HG03135 (cell line): Measurements from ENCODE around the gene APBA2.
"Not testable (repeated sequence)": the region's sequence is repeated elsewhere in the genome, so short reads cannot be mapped to it uniquely, and the experiment has no call there.

Source experiments
- ATAC-seq: cut with Tn5 transposase; IDR thresholded peaks from one replicate; pipeline ENCODE4 v1.9.1; 2021; ENCODE audit warnings: mild to moderate bottlenecking, moderate library complexity; ENCODE audit not compliant: unreplicated experiment

APBA2 gene

DNA sequence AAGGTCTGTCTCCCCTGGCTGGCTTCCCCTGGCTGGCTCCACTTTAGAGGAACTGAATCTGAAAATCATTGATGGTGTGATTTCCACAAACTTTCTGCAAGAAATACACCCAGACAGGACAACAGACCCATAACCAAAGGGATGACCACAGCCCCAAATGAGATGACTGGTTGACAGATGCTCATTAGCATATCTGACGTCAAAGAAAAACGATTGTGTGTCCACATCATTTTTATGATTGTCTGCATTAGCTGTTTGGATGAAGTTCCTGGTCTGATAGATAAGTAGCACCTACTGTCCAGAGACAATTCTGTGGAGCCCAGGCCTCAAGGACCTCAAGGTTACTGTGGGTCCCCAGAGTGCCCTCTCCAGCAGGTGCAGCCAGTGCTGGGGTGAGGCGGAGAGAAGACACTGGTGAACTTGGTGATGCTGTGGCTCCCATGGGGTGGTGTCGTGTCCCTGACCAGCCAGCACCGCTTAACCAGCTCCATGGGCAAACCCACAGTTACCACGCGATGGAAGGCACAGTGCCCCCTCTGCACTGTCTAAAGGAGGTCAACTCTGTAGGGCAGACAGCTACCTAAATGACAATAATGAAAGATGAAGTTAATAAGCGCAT is 256.5 kb downstream of the APBA2 start:
- ATAC-seq, result no peak

DNA sequence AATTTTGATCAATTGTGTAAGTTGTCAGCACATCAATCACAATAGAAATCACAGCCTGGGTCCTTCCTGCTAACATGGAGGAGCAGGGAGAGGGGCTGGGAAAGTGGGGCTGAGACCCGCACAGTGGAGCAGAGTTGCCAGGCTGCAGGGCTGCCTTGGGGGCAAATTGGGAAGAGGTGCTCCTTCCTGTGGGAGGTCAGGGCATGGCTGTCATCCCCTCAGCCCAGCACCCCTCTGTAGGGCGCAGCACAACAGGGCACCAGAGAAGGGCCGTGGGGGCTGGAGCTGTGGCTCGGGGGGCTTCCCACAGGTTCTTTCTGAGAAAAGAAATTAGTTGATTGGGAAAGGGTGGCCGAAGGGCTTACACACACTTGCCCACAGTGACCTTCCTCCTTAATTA is 257.5 kb downstream of the APBA2 start:
- ATAC-seq, result no peak

DNA sequence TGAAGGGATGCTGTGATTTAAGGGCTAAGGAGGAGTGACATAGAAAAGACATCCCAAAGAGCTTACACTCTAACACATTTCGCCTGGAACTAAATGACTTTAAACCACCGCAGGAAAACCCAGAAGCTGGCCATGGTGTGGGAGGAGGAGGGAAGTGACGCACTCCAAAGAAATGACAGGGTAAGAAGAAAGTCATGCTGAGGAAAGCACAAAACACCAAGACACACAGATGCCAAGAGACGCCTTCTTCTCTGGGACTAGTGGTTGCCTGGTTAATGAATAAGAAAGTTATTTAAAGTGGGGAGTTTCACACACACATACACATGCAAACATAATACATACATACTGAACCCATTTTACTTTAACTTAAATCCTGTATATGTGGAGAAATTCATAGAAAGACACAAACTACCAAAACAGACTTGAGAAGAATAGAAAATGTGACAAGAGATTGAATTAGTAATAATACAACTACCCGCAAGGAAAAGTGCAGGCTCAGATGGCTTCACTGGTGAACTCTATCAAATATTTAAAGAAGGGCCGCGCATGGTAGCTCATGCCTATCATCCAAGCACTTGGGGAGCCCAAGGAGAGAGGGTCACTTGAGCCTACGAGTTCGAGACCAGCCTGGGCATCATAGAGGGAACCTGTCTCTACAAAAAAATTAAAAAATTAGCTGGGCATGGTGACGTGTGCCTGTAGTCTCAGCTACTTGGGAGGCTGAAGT is 258.3 kb downstream of the APBA2 start:
- no peak for ATAC-seq

DNA sequence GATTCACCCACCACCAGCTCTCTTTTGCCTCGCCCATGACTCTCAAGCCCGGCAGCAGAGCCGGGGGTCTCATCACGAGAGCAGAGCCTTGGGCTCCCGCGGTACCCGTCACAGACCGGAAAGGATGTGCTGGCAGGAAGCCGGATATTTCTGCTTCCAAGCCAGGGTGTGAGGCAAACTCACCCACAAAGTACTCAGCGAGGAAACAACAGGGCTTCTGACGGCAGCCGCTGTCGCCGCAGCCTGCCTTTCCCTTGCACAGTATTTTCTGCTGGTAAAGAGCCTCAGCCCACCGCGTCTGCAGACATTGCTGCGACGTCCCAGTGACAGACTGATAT is 263.9 kb downstream of the APBA2 start:
- ATAC-seq, result no peak

DNA sequence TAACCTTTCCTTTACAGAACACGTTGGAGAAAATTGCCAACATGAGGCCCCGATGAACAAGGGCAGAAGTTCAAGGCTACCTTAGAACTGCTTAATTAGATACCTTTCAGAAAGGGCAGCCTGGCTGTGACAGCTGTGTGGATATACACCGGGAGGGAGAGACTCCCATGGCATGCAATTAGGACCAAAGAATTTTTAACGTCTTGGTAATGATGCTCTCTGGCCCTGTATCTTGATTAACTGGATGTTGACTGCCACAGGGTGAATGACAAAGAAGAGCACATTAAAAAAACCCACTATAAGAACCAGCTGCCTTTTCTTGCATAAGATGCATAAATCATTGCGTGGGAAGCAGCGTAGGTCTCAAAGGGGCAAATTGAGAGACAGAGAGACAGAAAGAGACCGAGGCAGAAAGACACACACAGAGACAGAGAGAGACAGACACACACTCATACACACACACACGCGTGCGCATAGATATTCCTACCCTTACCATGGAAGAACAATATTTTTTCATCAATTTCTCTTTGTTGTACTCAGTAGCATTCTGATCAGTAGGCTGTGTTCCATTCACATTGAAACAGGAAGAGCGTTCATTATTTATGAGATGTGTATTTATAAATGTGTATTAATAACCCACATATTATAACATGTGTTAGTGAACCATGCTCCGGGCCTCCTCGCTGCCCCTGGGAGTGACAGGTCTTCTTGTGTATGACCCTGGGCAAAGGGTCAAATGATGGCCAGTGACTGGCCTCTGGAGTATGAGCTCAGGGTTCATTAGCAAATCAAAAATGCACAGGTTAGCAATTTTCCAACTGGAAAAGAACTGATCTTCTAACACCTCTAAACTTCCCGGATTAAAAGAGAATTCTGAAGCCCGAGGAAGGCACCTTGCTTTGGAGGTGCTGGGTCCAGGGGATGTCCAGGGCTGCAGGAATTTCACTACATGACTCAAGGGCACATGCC is 265.0 kb downstream of the APBA2 start:
- ATAC-seq, result no peak

DNA sequence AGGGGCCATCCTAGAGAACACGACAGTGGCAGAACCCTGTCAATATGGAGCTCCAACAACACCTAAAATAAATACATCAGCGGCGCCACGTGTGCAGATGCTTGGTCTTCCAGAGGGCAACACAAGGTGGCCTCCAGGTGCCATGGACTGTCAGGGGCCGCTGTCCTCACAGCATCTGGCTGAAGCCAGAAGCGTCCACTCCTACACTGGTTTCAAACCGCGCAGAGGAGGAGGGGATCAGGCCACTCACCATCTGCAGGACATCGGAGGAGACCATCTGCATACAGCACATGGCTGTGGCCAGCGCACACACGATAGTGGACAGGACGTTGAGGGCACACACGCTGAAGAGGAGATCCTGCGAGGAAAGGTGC is 265.7 kb downstream of the APBA2 start:
- no peak for ATAC-seq

DNA sequence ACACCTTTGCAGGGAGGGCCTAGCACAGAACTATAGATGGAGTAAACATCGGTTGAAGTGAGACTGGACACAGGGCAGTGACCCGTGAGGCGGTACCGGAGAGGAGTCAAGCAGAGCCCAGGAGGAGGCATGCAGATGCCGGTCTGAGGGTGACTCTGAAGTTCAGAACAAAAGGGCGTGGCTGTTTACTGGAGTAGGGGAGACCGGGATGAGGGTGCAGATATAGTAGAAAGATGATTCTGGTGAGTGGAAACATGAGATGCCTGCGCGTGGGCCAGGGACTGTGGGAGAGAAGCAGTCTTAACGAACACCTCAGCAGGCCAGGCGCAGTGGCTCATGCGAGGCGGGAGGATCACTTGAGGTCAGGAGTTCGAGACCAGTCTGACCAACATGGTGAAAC is 270.7 kb downstream of the APBA2 start:
- ATAC-seq, result no peak

DNA sequence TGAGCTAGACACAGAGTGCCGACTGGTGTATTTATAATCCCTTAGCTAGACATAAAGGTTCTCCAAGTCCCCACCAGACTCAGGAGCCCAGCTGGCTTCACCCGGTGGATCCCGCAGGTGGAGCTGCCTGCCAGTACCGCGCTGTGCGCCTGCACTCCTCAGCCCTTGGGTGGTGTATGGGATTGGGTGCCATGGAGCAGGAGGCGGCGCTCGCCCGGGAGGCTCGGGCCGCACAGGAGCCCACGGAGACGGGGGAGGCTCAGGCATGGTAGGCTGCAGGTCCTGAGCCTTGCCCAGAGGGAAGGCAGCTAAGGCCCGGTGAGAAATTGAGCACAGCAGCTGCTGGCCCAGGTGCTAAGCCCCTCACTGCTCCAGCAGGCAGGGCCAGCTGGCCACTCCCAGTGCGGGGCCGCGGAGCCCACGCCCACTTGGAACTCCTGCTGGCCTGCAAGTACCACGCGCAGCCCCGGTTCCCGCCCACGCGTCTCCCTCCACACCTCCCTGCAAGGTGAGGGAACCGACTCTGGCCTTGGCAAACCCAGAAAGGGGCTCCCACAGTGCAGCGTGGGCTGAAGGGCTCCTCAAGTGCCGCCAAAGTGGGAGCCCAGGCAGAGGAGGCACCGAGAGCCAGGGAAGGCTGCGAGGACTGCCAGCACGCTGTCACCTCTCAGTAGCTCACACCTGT is 274.1 kb downstream of the APBA2 start:
- no peak for ATAC-seq

DNA sequence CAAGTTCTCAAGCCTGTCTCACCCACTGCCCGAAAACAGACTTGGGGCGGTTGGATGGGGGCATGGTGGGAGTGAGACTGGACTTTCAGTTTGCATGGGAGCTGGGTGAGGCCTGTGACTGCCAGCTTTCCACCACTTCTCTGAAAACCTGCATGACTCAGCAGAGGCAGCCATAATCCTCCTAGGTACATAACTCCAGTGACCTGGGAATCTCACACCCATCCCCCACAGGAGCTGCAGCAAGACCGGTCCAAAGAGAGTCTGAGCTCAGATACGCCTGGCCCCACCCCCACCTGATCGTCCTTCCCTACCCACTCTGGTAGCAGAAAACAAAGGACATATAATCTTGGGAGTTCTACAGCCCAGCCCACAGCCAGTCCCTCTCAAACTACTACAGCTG is 276.6 kb downstream of the APBA2 start:
- no peak for ATAC-seq

DNA sequence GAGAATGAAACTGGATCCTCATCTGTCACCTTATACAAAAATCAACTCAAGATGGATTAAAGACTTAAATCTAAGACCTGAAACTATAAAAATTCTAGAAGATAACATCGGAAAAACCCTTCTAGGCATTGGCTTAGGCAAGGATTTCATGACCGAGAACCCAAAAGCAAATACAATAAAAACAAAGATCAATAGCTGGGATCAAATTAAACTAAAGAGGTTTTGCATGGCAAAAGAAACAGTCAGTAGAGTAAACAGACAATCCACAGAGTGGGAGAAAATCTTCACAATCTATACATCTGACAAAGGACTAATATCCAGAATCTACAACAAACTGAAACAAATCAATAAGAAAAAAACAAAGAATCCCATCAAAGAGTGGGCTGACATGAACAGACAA is 281.3 kb downstream of the APBA2 start:
- not testable (repeated sequence) for ATAC-seq
